HL-60 (cell line): ENCODE measurements around the gene ANKFN1.

ENCODE experiments used
- DNase-seq, 2 experiments: peaks; one replicate each; pipeline ENCODE4 v3.0.0-alpha.2; 2010 to 2020; ENCODE audit warnings: low read depth in 1 of 2, low spot score in 1 of 2
- H3K27ac ChIP-seq: fragments of 250-450 bp; sonication (Bioruptor Pico); replicated peaks from 2 replicates; pipeline ENCODE4 v1.5.1; 2020; ENCODE audit warnings: mild to moderate bottlenecking, moderate library complexity
- H3K27me3 ChIP-seq: fragments of 250-450 bp; sonication (Bioruptor Pico); 2 replicates; pipeline ENCODE4 v1.5.1; 2021; ENCODE audit warnings: mild to moderate bottlenecking, moderate library complexity; ENCODE audit not compliant: insufficient read depth, poor library complexity, severe bottlenecking
- H3K4me3 ChIP-seq: replicated peaks from 2 replicates; pipeline ENCODE4 v1.5.1; 2011; ENCODE audit warnings: mild to moderate bottlenecking, control low read depth, low read length; ENCODE audit not compliant: insufficient read depth
- GABPA ChIP-seq: IDR thresholded peaks from 2 replicates; pipeline ENCODE4 v1.6.1; 2012; ENCODE audit warnings: low read depth
- POLR2AphosphoS5 ChIP-seq: IDR thresholded peaks from 2 replicates; pipeline ENCODE4 v1.6.1; 2012; ENCODE audit warnings: low read depth
- SPI1 ChIP-seq: IDR thresholded peaks from 2 replicates; pipeline ENCODE4 v1.6.1; 2012; ENCODE audit warnings: low read depth, mild to moderate bottlenecking, borderline replicate concordance
- TF ChIP-seq, protein P1 (sequence below): IDR thresholded peaks from one replicate; pipeline ENCODE4 v1.5.1; 2011; ENCODE audit warnings: low read length, control low read depth, inconsistent platforms; ENCODE audit not compliant: insufficient read depth
- TF ChIP-seq, protein P2 (sequence below): IDR thresholded peaks from 2 replicates; pipeline ENCODE4 v1.6.1; 2012; ENCODE audit warnings: low read depth; ENCODE audit not compliant: insufficient replicate concordance

Gene ANKFN1

DNA sequence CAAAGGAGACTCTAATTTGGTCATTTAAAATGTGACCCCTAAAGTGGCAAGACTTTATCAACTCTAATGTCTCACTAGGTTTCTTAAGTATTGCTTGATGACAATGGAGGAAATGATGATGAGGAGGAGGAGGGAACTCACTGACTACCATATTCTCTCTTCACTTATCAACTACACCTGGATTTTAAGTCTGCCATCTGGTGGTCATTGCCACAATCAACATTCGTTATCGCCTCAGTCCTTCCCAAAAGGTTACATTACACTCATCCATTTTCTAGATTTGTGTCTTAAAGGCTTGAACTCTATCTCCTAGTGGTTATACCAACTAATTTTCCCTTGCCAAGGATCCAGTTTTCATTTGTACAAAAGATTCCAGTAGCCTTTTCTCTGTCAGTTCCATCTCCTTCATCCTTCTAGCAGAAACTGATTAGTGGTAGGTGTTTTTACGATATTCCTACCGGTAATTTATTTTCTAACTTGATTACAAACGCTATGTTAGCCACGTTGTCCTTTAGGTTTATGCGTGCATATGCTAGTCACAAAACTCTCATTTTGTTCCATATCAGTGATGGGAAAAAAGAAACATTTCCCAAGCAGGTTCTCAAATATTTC lies 325.7 kb downstream of the ANKFN1 start:
- no peak overlapping the region for H3K27ac ChIP-seq
- TF ChIP-seq, protein P1, sequence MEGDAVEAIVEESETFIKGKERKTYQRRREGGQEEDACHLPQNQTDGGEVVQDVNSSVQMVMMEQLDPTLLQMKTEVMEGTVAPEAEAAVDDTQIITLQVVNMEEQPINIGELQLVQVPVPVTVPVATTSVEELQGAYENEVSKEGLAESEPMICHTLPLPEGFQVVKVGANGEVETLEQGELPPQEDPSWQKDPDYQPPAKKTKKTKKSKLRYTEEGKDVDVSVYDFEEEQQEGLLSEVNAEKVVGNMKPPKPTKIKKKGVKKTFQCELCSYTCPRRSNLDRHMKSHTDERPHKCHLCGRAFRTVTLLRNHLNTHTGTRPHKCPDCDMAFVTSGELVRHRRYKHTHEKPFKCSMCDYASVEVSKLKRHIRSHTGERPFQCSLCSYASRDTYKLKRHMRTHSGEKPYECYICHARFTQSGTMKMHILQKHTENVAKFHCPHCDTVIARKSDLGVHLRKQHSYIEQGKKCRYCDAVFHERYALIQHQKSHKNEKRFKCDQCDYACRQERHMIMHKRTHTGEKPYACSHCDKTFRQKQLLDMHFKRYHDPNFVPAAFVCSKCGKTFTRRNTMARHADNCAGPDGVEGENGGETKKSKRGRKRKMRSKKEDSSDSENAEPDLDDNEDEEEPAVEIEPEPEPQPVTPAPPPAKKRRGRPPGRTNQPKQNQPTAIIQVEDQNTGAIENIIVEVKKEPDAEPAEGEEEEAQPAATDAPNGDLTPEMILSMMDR, result peak; percentile 40
- TF ChIP-seq, protein P2, sequence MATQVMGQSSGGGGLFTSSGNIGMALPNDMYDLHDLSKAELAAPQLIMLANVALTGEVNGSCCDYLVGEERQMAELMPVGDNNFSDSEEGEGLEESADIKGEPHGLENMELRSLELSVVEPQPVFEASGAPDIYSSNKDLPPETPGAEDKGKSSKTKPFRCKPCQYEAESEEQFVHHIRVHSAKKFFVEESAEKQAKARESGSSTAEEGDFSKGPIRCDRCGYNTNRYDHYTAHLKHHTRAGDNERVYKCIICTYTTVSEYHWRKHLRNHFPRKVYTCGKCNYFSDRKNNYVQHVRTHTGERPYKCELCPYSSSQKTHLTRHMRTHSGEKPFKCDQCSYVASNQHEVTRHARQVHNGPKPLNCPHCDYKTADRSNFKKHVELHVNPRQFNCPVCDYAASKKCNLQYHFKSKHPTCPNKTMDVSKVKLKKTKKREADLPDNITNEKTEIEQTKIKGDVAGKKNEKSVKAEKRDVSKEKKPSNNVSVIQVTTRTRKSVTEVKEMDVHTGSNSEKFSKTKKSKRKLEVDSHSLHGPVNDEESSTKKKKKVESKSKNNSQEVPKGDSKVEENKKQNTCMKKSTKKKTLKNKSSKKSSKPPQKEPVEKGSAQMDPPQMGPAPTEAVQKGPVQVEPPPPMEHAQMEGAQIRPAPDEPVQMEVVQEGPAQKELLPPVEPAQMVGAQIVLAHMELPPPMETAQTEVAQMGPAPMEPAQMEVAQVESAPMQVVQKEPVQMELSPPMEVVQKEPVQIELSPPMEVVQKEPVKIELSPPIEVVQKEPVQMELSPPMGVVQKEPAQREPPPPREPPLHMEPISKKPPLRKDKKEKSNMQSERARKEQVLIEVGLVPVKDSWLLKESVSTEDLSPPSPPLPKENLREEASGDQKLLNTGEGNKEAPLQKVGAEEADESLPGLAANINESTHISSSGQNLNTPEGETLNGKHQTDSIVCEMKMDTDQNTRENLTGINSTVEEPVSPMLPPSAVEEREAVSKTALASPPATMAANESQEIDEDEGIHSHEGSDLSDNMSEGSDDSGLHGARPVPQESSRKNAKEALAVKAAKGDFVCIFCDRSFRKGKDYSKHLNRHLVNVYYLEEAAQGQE, result no peak
- peak in 1 of 2 experiments; percentile 35 for DNase-seq
- H3K27me3 ChIP-seq, result no peaks in the 10 kb centered on the region
- no peak overlapping the region for H3K4me3 ChIP-seq

DNA sequence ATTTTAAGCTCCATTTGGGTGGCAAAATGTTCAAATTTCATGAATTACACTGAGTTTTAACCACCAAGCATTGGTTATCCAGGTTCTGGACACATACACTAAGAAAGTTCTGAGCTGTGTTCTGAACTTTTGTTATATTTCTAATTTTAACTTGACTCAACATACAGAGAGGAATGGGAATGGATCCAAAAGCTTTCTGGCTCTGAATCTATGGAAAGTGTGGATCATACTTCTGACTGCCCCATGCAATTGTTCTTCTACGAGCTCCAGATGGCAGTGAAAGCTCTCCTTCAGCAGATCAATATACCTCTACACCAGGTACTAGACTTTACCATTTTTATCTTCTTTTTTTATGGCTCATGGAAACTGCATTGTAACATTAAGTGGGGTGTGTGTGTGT lies 327.2 kb downstream of the ANKFN1 start:
- no peak overlapping the region for H3K4me3 ChIP-seq
- no peak overlapping the region for H3K27ac ChIP-seq
- H3K27me3 ChIP-seq, result no peaks in the 10 kb centered on the region
- DNase-seq, result no peak
- TF ChIP-seq, protein P2, result no peak
- TF ChIP-seq SPI1, result no peak

DNA sequence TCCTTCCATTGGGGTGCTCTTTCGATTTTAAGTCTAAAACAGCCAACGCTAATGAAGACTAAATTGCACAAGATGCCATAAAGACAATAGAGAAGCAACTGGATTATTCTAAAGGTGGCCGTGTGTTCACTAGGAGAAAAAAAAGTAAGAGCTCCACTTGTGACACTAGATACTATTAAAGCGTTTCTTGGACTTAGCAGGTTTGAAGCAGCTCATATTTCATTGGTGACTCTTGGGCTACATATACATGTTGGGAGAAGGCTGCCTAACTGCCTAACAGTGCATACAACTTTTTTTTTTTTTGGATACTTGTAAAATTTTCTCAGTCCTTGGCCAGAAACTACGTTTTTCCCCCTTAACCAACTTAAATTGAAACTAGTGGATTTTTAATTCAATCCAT lies 328.4 kb downstream of the ANKFN1 start:
- DNase-seq, result no peak
- Histone ChIP-seq H3K4me3 (no peak overlapping the region), H3K27ac (no peak overlapping the region), H3K27me3 (no peaks in the 10 kb centered on the region)
- TF ChIP-seq, protein P1, result no peak
- TF ChIP-seq, protein P2, result no peak
- TF ChIP-seq GABPA (no peak), POLR2AphosphoS5 (no peak), SPI1 (no peak)

DNA sequence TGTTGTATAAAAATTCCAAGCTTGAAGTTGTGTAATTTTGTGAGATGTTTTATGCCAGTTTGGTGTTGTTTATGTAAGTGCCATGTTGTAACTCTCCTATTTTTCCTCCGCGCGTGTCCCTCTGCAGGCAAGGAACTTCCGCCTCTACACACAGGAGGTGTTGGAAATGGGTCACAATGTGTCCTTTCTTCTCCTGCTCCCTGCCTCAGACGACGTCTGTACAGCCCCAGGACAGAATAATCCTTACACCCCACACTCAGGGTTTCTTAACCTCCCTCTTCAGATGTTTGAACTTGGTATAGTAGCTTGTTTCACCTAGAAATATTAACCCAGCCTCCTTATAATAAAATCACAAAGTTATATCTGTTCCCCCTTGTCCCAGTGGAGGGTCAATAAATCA lies 329.0 kb downstream of the ANKFN1 start:
- H3K4me3 ChIP-seq, result no peak overlapping the region
- H3K27me3 ChIP-seq, result no peaks in the 10 kb centered on the region
- H3K27ac ChIP-seq, result no peak overlapping the region
- TF ChIP-seq, protein P2, result no peak
- TF ChIP-seq, protein P1, result no peak
- TF ChIP-seq GABPA (no peak), SPI1 (no peak), POLR2AphosphoS5 (no peak)
- no peak for DNase-seq
